GM21360 (cell line): ENCODE results near the gene TMEM239.

Experiments used
- ATAC-seq: cut with Tn5 transposase; IDR thresholded peaks from one replicate; pipeline ENCODE4 v1.9.1; 2021; ENCODE audit warnings: mild to moderate bottlenecking, moderate library complexity; ENCODE audit not compliant: unreplicated experiment

TMEM239 gene

DNA sequence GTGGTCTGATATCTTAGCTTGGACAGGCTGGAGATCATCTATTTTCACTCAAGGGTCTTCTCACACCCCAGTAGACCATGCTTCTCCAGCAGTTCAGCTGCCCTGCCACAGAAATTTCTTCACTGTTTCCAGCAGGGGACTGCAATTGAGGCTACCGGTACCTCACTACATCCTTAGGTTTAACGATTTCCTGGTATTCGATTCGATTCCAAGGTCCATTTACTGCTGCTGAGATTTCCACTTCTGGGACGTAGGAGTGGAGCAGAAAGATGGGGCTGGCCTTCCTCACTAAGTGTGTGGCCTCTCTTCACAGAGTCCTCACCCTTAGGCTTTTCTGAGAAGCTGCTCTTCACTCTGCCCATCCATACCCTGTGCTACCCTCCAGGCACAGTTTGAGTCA is 30.5 kb downstream of the TMEM239 start:
- ATAC-seq: no peak

- no peak for ATAC-seq
These were observed 31.6 kb downstream of the TMEM239 start for GRCh38 chr20:2847802-2848201.

- no peak for ATAC-seq
These were observed 33.4 kb downstream of the TMEM239 start for GRCh38 chr20:2849529-2849928.

DNA sequence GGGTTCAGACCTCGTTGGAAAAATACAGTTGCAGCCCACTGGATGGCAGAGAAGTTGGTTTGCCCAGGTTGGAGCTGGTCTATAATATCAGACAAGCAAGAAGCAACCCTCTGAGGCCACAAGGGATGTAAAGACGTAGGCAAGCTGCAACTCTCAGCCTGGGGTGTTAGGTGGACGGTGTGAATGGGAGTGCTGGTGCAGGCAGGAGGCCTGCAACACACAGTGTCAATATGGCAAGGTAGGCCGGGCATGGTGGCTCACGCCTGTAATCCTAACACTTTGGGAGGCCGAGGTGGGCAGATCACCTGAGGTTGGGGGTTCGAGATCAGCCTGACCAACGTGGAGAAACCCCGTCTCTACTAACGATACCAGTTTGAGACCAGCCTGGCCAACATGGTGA is 34.9 kb downstream of the TMEM239 start:
- ATAC-seq: no peak

GRCh38 chr20:2858591-2858990 is 42.4 kb downstream of the TMEM239 start:
- no peak for ATAC-seq

GRCh38 chr20:2859330-2860121 is 43.4 kb downstream of the TMEM239 start:
- no peak for ATAC-seq

DNA sequence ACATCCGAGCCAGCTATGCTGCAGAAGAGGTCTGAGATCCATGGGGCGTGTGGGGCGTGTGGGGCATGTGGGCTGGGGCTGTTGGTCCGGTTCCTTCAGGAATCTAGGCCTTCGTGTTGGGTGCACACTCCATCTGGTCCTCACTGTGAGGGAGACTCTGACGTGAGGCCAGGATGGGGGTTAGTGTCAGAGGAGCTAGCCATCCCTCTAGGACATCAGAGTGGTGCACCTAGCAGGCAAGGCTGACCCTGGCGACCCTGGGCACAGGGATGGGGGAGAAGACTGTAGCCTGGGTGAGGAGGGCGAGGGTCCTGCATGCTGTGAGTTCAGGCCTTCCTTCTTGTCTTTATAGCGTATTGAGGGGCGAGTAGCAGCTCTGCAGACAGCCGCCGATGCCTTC is 48.5 kb downstream of the TMEM239 start:
- ATAC-seq: no peak

- no peak for ATAC-seq
These were observed 48.9 kb downstream of the TMEM239 start for GRCh38 chr20:2865101-2865500.

DNA sequence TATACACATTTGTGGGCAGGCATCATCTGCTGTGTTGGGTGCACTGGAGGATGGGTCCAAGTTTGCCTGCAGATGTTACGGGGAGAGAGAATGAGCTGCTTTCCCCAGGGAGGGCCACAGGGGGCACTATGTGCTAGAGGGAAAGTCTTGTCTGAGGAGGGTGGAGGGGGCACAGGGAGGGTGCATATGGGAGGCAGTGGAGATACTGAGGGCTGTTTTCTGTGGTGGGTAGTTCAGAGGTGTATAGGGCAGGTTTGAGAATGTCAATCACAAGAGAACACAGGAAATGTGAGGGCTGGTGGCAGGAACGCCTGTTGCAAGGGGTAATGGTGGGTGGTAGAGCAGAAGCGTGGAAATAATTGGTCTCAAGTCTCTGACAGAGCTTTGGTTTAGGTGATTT is 49.5 kb downstream of the TMEM239 start:
- no peak for ATAC-seq

DNA sequence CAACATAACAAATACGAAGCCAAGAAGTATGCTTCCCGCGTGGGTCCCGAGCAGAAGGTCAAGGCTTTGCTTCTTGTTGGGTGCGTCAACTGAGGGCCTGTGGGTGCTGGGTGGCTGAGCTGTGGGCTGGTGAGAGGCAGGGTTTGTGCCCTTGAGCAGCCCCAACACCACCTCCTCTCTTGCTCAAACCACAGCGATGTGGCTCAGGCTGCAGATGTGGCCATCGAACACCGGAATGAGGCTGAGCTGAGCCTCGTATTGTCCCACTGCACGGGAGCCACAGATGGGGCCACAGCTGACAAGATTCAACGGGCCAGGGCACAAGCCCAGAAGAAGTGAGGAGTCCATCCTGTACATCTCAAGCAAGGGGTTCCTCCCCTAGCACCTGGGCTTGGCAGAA is 50.1 kb downstream of the TMEM239 start:
- no peak for ATAC-seq

DNA sequence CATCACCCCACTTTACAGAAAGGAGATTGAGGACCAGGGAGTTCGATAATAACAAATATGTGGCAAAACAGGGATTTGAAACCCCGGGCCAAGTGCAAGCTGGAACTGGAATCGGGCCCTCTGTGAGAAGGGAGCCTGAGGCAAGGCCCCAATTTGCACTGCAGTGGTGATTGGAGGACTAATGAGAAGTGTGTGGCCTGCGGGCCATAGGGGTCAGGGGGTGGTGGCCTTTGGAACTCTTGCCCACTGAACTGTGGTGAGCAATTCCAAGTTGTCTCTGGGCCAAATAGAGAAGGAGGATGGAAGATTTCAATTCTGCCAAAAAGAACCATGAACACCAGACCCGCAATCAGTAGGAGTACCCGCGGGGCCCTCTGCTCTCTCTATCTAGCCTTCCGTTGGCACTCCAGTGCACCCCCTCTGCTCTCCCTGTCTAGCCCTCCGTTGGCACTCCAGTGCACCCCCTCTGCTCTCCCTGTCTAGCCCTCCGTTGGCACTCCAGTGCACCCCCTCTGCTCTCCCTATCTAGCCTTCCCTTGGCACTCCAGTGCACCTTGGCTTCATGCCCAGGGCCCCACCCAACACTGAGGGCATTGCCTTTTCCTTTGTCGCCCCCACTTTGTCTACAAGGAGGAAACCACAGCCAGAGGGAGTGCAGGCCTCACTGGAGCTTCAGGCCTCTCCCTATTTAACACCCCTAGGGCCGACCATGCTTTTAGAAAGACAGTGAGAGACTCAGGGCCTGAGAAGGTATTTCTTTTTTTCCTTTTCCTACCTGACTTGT is 51.1 kb downstream of the TMEM239 start:
- ATAC-seq: no peak
